Ishikawa (cell line): ENCODE results near the gene GAB1.

ENCODE experiments used
- CEBPB ChIP-seq: IDR thresholded peaks from 2 replicates; pipeline ENCODE4 v1.6.1; 2012
- CREB1 ChIP-seq: IDR thresholded peaks from 2 replicates; pipeline ENCODE4 v1.6.1; 2012; ENCODE audit warnings: low read depth
- EGR1 ChIP-seq: IDR thresholded peaks from 2 replicates; pipeline ENCODE4 v1.6.1; 2012
- EP300 ChIP-seq: IDR thresholded peaks from 2 replicates; pipeline ENCODE4 v1.6.1; 2012; ENCODE audit warnings: borderline replicate concordance
- FOXM1 ChIP-seq: IDR thresholded peaks from 2 replicates; pipeline ENCODE4 v1.6.1; 2012; ENCODE audit warnings: low read depth, borderline replicate concordance
- NFIC ChIP-seq: IDR thresholded peaks from 2 replicates; pipeline ENCODE4 v1.6.1; 2012
- RAD21 ChIP-seq: IDR thresholded peaks from 2 replicates; pipeline ENCODE4 v1.6.1; 2012; ENCODE audit warnings: low read depth
- REST ChIP-seq: IDR thresholded peaks from 2 replicates; pipeline ENCODE4 v1.6.1; 2012; ENCODE audit warnings: low read depth, mild to moderate bottlenecking
- TAF1 ChIP-seq: IDR thresholded peaks from 2 replicates; pipeline ENCODE4 v1.6.1; 2012; ENCODE audit warnings: low read depth, mild to moderate bottlenecking
- TCF12 ChIP-seq: IDR thresholded peaks from 2 replicates; pipeline ENCODE4 v1.6.1; 2012; ENCODE audit warnings: low read depth
- TEAD4 ChIP-seq: IDR thresholded peaks from 2 replicates; pipeline ENCODE4 v1.6.1; 2012
- USF1 ChIP-seq: IDR thresholded peaks from 2 replicates; pipeline ENCODE4 v1.6.1; 2012
- YY1 ChIP-seq: IDR thresholded peaks from 2 replicates; pipeline ENCODE4 v1.6.1; 2012; ENCODE audit warnings: low read depth
- ZBTB7A ChIP-seq: IDR thresholded peaks from 2 replicates; pipeline ENCODE4 v1.6.1; 2012; ENCODE audit warnings: low read depth
- TF ChIP-seq, protein P1 (sequence below): IDR thresholded peaks from 2 replicates; pipeline ENCODE4 v1.6.1; 2012

GAB1 gene

GRCh38 chr4:143403553-143403820 is 66.8 kb downstream of the GAB1 start:
- TF ChIP-seq USF1 (no peak), FOXM1 (no peak), RAD21 (no peak), EP300 (no peak), CREB1 (no peak), TCF12 (no peak), ZBTB7A (no peak), NFIC (no peak), TEAD4 (no peak)
- TF ChIP-seq, protein P1, sequence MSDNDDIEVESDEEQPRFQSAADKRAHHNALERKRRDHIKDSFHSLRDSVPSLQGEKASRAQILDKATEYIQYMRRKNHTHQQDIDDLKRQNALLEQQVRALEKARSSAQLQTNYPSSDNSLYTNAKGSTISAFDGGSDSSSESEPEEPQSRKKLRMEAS: no peak

- no peak; the same call in 1 of the 2 replicates for TF ChIP-seq EP300
- TF ChIP-seq USF1: 0 out of 2 replicates have a peak, but pooled peaks have one; percentile 15
- no peak for TF ChIP-seq RAD21
- no peak for TF ChIP-seq CREB1
- TF ChIP-seq, protein P1: peak; percentile 50; the same call in 1 of the 2 replicates
- TF ChIP-seq REST: no peak
- no peak for TF ChIP-seq TCF12
- no peak for TF ChIP-seq FOXM1
- no peak for TF ChIP-seq ZBTB7A
- TF ChIP-seq CEBPB: peak; percentile 73
- no peak for TF ChIP-seq TEAD4
- TF ChIP-seq EGR1: no peak
- peak; percentile 14; the same call in 1 of the 2 replicates for TF ChIP-seq NFIC
- no peak for TF ChIP-seq YY1
- no peak for TF ChIP-seq TAF1
These were observed 67.9 kb downstream of the GAB1 start for GRCh38 chr4:143404555-143404954.

DNA sequence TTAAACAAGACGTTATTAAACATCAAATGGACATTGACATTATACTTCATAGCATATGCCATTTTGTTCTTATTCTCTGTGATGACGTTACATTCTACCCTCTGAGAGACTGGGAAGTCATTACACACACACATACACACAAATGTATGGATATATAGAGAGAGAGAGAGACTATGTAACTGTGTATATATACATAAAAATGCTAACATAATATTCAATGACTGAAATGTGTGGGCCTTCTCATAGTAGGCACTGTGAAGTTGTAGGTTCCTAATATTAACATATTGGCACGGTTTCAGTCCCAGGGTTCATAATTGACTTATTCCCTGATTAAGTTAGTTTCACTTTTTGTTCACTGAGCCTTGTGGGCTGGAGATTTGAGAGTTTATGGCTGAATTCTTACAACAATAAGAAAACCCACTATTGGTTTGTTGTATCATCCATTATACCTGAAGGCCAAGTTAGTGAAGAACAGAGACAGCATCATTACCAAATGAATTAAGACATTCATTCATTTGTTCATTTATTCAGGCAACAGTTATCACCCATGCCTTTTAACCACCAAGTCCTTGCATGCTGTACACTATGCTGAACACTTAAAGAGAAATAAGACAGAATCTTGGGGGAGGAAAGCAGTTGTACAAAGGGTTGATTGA is 68.5 kb downstream of the GAB1 start:
- TF ChIP-seq CEBPB (no peak), EGR1 (no peak), TEAD4 (no peak), CREB1 (no peak), USF1 (no peak), NFIC (no peak)
- TF ChIP-seq, protein P1: no peak

- TF ChIP-seq NFIC: peak; percentile 71
- TF ChIP-seq TAF1: no peak
These were observed 69.8 kb downstream of the GAB1 start for GRCh38 chr4:143406523-143406922.

DNA sequence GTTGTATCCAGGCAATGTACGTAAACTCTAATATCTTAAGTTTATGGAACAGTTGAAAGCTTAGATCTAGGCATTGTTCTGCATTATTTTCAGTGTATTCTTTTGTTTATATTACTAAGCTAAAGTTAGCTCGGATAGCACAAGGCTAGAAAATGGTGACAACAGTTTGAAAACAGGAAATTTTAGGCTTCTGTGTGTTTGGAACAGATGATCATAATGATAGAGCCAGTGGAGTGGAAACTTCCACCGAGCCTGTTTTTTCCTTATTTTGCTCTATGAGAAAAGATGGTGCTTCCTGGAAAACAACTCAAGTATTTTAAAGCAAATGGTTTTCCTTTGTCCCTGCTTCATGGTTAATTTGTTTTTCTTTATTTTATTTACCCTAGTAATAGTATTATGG is 70.8 kb downstream of the GAB1 start:
- no peak for TF ChIP-seq NFIC
- no peak for TF ChIP-seq TEAD4
- no peak for TF ChIP-seq EGR1
- TF ChIP-seq FOXM1: no peak
- TF ChIP-seq YY1: no peak

GRCh38 chr4:143407888-143408287 is 71.2 kb downstream of the GAB1 start:
- TF ChIP-seq ZBTB7A (no peak), EP300 (no peak), TCF12 (no peak), YY1 (no peak), TEAD4 (no peak), CEBPB (no peak), NFIC (no peak), EGR1 (no peak), USF1 (no peak), RAD21 (no peak), CREB1 (no peak), TAF1 (no peak), FOXM1 (no peak), REST (no peak)
- TF ChIP-seq, protein P1: no peak
